Mesothelial cell of epicardium (in vitro differentiated cells): Measurements from ENCODE around the gene WSB1. TPM values are rescaled to one million over a fixed set of nuclear protein-coding genes. Genes with fewer than 3 reads are reported as not detected.

ENCODE experiments used
- DNase-seq, 2 experiments: peaks; one replicate each; pipeline ENCODE4 v3.0.0; 2021; ENCODE audit warnings: low spot score in 2 of 2; ENCODE audit not compliant: unreplicated experiment in 2 of 2
- H3K27ac Mint-ChIP-seq: 2 replicates; pipeline ENCODE4 v1.8.0; 2021; ENCODE audit warnings: mixed read lengths
- H3K27me3 Mint-ChIP-seq: 2 replicates; pipeline ENCODE4 v1.8.0; 2021; ENCODE audit warnings: low read depth, mixed read lengths
- H3K36me3 Mint-ChIP-seq: 2 replicates; pipeline ENCODE4 v1.8.0; 2021; ENCODE audit warnings: mixed read lengths
- H3K4me1 Mint-ChIP-seq: 2 replicates; pipeline ENCODE4 v1.8.0; 2021; ENCODE audit warnings: mixed read lengths
- H3K4me3 Mint-ChIP-seq: 2 replicates; pipeline ENCODE4 v1.8.0; 2021; ENCODE audit warnings: mild to moderate bottlenecking, moderate library complexity, mixed read lengths
- H3K9me3 Mint-ChIP-seq: 2 replicates; pipeline ENCODE4 v1.8.0; 2021; ENCODE audit warnings: mixed read lengths
- CTCF ChIP-seq: fragments of 200-600 bp; sonication (generic); IDR thresholded peaks from one replicate; pipeline ENCODE4 v1.5.0; 2021; ENCODE audit warnings: antibody characterized with exemption; ENCODE audit not compliant: unreplicated experiment
- total RNA-seq: library from RNA; stranded (reverse); gene quantifications from 3 replicates; pipeline ENCODE4 v1.2.1, GENCODE V29; 2021

WSB1 gene
- total RNA-seq, 1 donor from 2014 or later = 806 TPM

GRCh38 chr17:27353033-27353460 lies 59.1 kb downstream of the WSB1 start:
- TF ChIP-seq CTCF = no peak
- H3K9me3 Mint-ChIP-seq = no peaks in the 10 kb centered on the region
- H3K4me3 Mint-ChIP-seq = peak overlapping the region; percentile 65
- H3K36me3 Mint-ChIP-seq = peaks cover 2% of the 10 kb centered on the region
- peaks cover 16% of the 10 kb centered on the region for H3K4me1 Mint-ChIP-seq
- DNase-seq = no peak
- no peaks in the 10 kb centered on the region for H3K27me3 Mint-ChIP-seq
- H3K27ac Mint-ChIP-seq = peak overlapping the region; percentile 88

GRCh38 chr17:27353461-27354050 lies 59.6 kb downstream of the WSB1 start:
- Mint-ChIP-seq H3K4me3 (peak overlapping the region; percentile 65), H3K27ac (peak overlapping the region; percentile 88), H3K9me3 (no peaks in the 10 kb centered on the region), H3K36me3 (peaks cover 2% of the 10 kb centered on the region), H3K4me1 (peaks cover 12% of the 10 kb centered on the region), H3K27me3 (no peaks in the 10 kb centered on the region)
- TF ChIP-seq CTCF = peak; percentile 85
- peak; percentile 74 to 87 for DNase-seq

- Mint-ChIP-seq H3K4me1 (peaks cover 11% of the 10 kb centered on the region), H3K36me3 (peaks cover 2% of the 10 kb centered on the region), H3K27me3 (no peaks in the 10 kb centered on the region), H3K4me3 (peak overlapping the region; percentile 65), H3K9me3 (no peaks in the 10 kb centered on the region), H3K27ac (peak overlapping the region; percentile 47)
- peak; percentile 48 for TF ChIP-seq CTCF
- no peak for DNase-seq
Observed at GRCh38 chr17:27354051-27354490, 60.2 kb downstream of the WSB1 start.

GRCh38 chr17:27354491-27355081 lies 60.7 kb downstream of the WSB1 start:
- peak overlapping the region; percentile 65 for H3K4me3 Mint-ChIP-seq
- peak overlapping the region; percentile 47 for H3K27ac Mint-ChIP-seq
- no peak for TF ChIP-seq CTCF
- DNase-seq = no peak
- H3K27me3 Mint-ChIP-seq = no peaks in the 10 kb centered on the region
- H3K4me1 Mint-ChIP-seq = peaks cover 11% of the 10 kb centered on the region
- no peaks in the 10 kb centered on the region for H3K9me3 Mint-ChIP-seq
- H3K36me3 Mint-ChIP-seq = peaks cover 2% of the 10 kb centered on the region

- no peak for DNase-seq
- no peak for TF ChIP-seq CTCF
- no peak overlapping the region for H3K27ac Mint-ChIP-seq
- no peak overlapping the region for H3K4me3 Mint-ChIP-seq
- H3K27me3 Mint-ChIP-seq = no peaks in the 10 kb centered on the region
- H3K4me1 Mint-ChIP-seq = peaks cover 11% of the 10 kb centered on the region
- peaks cover 2% of the 10 kb centered on the region for H3K36me3 Mint-ChIP-seq
- no peaks in the 10 kb centered on the region for H3K9me3 Mint-ChIP-seq
Observed at GRCh38 chr17:27355419-27355818, 61.5 kb downstream of the WSB1 start.
